ENCODE measurements around the gene OR4D11. TPM values are rescaled to one million over a fixed set of nuclear protein-coding genes. Genes with fewer than 3 reads are reported as not detected.

The OR4D11 gene
- total and polyA plus RNA-seq, 10 of the 15 experiments (the other 5 are each of a cell fraction or from before 2014, with no cell fraction given): not detected

DNA sequence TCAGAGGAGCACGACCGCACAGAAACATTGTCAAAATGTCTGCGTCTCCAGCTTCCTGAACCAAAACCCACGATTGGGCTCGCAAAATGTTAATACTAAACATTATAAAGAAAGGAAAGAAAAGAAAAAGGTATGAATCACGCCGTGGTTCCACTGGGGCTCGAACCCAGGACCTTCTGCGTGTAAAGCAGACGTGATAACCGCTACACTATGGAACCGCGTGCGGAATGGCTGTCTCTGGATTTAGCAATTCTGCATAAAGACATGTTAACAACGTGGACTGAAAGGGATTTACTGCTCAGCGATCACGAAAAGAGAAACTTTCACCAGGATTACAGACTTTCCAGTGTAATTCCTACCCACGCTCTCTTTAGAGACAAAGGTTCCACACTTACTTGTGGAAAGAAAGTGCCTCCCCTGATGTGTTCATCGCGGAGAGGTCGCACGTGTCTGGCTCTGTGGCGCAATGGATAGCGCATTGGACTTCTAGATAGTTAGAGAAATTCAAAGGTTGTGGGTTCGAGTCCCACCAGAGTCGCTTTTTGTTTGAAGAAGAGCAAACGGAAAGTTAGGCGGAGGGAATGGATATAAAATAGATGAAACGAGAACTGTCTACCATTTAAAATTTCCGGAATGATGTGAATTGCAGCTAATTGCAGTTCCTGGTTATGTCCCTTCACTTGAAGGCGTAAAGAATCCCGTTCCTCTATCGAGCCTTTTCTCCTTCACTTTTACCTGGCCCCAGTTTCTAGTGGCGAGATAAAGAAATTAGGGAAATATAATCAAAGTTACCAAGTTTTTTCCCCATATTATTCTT, 47.7 kb downstream of the OR4D11 start (continued):
- TF ChIP-seq, protein P1, sequence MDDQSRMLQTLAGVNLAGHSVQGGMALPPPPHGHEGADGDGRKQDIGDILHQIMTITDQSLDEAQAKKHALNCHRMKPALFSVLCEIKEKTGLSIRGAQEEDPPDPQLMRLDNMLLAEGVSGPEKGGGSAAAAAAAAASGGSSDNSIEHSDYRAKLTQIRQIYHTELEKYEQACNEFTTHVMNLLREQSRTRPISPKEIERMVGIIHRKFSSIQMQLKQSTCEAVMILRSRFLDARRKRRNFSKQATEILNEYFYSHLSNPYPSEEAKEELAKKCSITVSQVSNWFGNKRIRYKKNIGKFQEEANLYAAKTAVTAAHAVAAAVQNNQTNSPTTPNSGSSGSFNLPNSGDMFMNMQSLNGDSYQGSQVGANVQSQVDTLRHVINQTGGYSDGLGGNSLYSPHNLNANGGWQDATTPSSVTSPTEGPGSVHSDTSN (IDR thresholded peaks at IDR 0.05; ENCODE audit: insufficient replicate concordance, low read depth, low read length): no peak
- TF ChIP-seq TARDBP (IDR thresholded peaks at IDR 0.05; ENCODE audit: borderline replicate concordance): peak; percentile 69; the same call in 1 of the 2 replicates
- no peak; the same call in 1 of the 2 replicates for TF ChIP-seq LARP7 (IDR thresholded peaks at IDR 0.05)
- no peak; the same call in 1 of the 2 replicates for TF ChIP-seq CBFB (IDR thresholded peaks at IDR 0.05; ENCODE audit: low read depth)
- no peak for TF ChIP-seq NFYB (IDR thresholded peaks at IDR 0.05; ENCODE audit: insufficient read depth, low read depth, low read length)
- 0 out of 2 replicates have a peak, but pooled peaks have one; percentile 79 for TF ChIP-seq NBN (IDR thresholded peaks at IDR 0.05)
- 0 out of 2 replicates have a peak, but pooled peaks have one; percentile 13 for TF ChIP-seq EED (IDR thresholded peaks at IDR 0.05; ENCODE audit: low read depth)
- TF ChIP-seq EZH2 (IDR thresholded peaks at IDR 0.05; ENCODE audit: borderline replicate concordance, control insufficient read depth, low read depth, low read length): no peak
- TF ChIP-seq ETV6 (conservative IDR thresholded peaks at IDR 0.05 in 1 of 2, IDR thresholded peaks at IDR 0.05 in 1 of 2; ENCODE audit: borderline replicate concordance in 1 of 2, low read depth in 1 of 2): no peak
- TF ChIP-seq NFIC (IDR thresholded peaks at IDR 0.05; ENCODE audit: low read depth, low read length): 0 out of 2 replicates have a peak, but pooled peaks have one; percentile 35
- TF ChIP-seq MYB (IDR thresholded peaks at IDR 0.05; ENCODE audit: borderline replicate concordance, low read depth, low read length): no peak
- no peak for TF ChIP-seq POLR2AphosphoS2 (IDR thresholded peaks at IDR 0.05; ENCODE audit: low read depth, low read length)
- no peak for TF ChIP-seq ATF3 (IDR thresholded peaks at IDR 0.05; ENCODE audit: borderline replicate concordance, extremely low read depth, low read depth, low read length)
- TF ChIP-seq, protein P2, sequence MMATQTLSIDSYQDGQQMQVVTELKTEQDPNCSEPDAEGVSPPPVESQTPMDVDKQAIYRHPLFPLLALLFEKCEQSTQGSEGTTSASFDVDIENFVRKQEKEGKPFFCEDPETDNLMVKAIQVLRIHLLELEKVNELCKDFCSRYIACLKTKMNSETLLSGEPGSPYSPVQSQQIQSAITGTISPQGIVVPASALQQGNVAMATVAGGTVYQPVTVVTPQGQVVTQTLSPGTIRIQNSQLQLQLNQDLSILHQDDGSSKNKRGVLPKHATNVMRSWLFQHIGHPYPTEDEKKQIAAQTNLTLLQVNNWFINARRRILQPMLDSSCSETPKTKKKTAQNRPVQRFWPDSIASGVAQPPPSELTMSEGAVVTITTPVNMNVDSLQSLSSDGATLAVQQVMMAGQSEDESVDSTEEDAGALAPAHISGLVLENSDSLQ (IDR thresholded peaks at IDR 0.05): no peak
- TF ChIP-seq SPI1 (IDR thresholded peaks at IDR 0.05; ENCODE audit: borderline replicate concordance, insufficient read depth, low read depth, low read length): no peak
- peak; percentile 96 for TF ChIP-seq ZNF217 (IDR thresholded peaks at IDR 0.05)
- TF ChIP-seq, protein P3, sequence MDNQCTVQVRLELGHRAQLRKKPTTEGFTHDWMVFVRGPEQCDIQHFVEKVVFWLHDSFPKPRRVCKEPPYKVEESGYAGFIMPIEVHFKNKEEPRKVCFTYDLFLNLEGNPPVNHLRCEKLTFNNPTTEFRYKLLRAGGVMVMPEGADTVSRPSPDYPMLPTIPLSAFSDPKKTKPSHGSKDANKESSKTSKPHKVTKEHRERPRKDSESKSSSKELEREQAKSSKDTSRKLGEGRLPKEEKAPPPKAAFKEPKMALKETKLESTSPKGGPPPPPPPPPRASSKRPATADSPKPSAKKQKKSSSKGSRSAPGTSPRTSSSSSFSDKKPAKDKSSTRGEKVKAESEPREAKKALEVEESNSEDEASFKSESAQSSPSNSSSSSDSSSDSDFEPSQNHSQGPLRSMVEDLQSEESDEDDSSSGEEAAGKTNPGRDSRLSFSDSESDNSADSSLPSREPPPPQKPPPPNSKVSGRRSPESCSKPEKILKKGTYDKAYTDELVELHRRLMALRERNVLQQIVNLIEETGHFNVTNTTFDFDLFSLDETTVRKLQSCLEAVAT (IDR thresholded peaks at IDR 0.05): 0 out of 2 replicates have a peak, but pooled peaks have one; percentile 61
- peak; percentile 43; the same call in 1 of the 2 replicates for TF ChIP-seq STAT3 (IDR thresholded peaks at IDR 0.05; ENCODE audit: low read depth, low read length)
- TF ChIP-seq PML (IDR thresholded peaks at IDR 0.05; ENCODE audit: low read length): peak; percentile 50; the same call in 1 of the 2 replicates
- no peak for TF ChIP-seq PAX5 (IDR thresholded peaks at IDR 0.05; ENCODE audit: borderline replicate concordance, low read depth, low read length)
- no peak for TF ChIP-seq FOS (IDR thresholded peaks at IDR 0.05; ENCODE audit: borderline replicate concordance, extremely low read depth, insufficient read length)
- 0 out of 2 replicates have a peak, but pooled peaks have one; percentile 32 for TF ChIP-seq GABPA (IDR thresholded peaks at IDR 0.05; ENCODE audit: low read depth)
- no peak for TF ChIP-seq BCL11A (IDR thresholded peaks at IDR 0.05; ENCODE audit: low read depth, low read length)
- no peak for TF ChIP-seq SMC3 (IDR thresholded peaks at IDR 0.05; ENCODE audit: borderline replicate concordance, low read length)
- no peak; the same call in 1 of the 2 replicates for TF ChIP-seq FOXK2 (IDR thresholded peaks at IDR 0.05)
- TF ChIP-seq SREBF1 (IDR thresholded peaks at IDR 0.05; ENCODE audit: low read length): no peak
- peak; percentile 85 for TF ChIP-seq SREBF2 (IDR thresholded peaks at IDR 0.05; ENCODE audit: low read length)
- TF ChIP-seq HCFC1 (IDR thresholded peaks at IDR 0.05; ENCODE audit: low read length): no peak
